HG03108 (cell line): ENCODE measurements around the gene EXTL1.

ENCODE experiments used
- ATAC-seq: cut with Tn5 transposase; IDR thresholded peaks from one replicate; pipeline ENCODE4 v1.9.1; 2021; ENCODE audit warnings: moderate library complexity; ENCODE audit not compliant: unreplicated experiment

The EXTL1 gene

GRCh38 chr1:26038904-26039303, 17.3 kb downstream of the EXTL1 start:
- no peak for ATAC-seq

DNA sequence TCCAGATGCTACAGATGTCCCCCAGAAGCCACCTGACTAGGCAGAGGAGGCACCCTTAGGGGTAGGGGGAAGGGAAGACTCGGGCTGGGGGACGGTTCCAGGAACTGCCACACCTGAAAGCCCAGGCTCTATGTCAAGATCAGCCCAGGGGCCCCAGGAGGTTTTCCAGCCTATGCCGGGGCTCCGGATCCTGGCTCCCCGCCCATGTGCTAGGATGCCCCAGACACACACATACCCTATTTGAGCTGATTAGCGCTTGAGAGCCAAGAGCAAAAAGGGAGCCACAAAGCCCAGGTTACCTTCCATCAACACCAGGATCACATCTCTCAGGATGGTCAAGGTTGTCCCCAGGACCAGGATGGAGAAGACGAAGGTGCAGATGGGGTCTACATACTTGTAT, 19.8 kb downstream of the EXTL1 start:
- no peak for ATAC-seq

DNA sequence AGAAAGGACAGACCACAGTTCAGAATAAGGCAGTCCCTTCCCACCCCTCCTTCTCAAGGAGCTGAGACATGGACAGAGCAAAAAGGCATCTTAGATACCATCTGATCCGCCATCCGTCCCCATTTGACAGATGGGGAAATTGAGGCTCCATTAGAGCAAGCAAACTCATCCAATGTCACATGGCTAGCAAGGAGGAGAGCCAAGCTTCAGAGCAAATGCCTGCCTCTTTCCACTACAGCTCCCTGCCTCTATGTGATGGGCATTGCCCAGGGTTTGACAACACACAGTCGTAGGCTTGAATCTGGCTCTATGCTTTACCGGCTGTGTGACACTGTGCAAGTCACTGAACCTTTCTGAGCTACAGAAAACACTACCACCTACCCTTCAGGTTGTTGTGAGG, 20.4 kb downstream of the EXTL1 start:
- ATAC-seq = no peak

DNA sequence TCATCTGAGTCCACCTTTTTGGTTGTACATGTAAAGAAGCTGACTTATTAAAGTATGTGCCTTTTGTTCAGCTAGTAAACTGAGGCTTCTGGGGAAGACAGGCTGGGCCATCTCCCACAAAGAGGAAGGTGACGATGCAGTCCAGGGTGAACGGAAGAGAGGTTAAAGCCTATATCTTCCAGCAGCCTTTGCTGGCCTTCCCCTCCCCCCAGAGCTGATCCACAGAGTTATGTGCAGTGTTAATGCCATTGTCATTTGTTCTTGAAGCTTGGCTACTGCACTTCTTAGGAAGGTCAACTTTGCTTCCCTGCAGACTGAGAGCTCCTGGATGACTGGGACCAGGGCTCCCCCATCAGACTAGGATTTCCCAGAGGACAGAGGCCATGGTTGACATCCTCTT, 22.2 kb downstream of the EXTL1 start:
- no peak for ATAC-seq

DNA sequence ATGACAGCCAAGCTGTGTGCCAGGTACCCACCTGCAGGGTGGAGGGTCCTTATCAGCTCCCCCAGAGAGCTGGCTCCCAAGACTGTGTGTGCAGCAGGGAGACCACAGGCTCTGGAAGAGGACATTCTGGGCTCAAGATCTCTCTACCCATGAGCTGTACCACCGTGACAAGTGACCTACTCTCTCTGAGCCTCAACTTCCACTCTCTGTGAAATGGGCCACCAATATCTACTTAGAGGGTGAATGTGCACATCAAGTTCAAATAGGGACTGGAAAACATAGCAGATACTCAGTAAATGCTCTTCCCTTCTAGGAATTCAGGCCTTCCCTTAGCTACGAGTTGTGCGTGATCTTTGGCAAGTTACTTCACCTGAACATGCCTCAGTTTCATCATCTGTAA, 22.8 kb downstream of the EXTL1 start:
- ATAC-seq = no peak

GRCh38 chr1:26044971-26045721, 23.6 kb downstream of the EXTL1 start:
- no peak for ATAC-seq

DNA sequence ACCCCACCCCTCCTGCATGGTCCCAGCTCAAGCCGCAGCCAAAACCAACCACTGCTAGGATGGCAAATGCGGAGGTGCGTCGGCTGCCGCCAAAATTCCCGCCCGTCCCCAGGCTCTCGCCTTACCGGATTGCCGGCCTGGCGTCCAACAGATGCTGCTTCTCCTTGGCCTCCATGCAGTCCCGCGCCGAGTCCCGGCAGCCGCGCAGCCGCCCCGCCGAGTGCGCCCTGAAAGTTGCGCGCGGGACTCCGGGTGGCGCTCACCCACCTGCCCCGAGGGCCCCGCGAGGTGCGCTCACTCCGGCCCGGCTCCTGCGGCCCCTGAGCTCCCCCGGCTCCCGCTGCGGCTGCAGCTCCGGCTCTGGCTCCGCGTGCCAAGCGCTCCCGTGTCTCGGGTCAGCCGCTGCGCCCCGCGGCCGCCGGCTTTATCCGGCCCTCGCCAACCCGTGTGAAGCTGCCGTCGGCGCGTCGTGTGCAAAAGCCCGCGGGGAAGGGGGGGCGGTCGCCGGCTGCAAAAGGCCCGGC, 24.2 kb downstream of the EXTL1 start, which contains the start of gene SLC30A2:
TSS of gene SLC30A2 (minus strand) at position 397 of the 524 bp plus-strand sequence. CDS start at position 175, 222 bp downstream.
- no peak for ATAC-seq

DNA sequence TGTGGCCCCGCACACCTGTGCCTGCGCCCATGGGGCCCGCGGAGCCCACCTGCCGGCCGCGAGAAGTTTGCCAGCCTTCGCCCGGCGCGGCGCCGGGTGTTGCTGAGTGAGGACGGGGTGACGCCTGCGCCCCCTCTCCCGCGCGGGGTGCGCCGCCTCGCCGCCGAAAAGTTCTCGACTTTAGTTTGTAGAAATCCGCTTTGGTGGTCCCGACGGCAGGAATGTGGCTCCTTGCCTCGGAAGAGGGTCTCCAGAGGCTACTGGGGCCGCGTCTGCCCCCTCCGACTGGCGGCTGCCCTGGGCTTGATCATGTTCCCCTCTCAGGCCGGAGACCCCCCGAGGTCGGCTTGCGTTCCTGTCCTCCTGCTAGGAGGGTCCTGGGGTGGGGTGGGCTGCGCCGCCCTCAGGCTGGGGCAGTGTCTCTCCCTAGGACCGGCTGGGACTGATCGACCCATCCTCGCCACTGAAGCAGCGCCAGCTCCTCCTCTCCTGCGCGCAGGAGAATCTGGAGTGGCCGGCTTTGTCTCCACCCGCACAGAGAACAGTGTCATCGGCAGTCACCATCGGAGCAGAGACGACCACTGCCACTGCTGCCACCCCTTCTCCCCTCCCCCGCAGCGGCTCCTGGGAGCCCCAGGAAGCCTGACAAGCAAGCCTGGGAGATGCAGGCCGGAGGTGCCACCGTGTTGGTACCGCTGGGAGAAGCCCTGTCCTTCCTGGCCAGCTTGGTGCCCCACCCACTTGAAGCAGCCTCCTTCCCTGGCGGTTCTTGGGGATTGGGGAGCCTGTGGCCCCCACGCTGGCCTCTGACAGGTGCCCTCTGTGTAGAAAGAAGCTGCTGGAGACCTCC, 24.9 kb downstream of the EXTL1 start:
- no peak for ATAC-seq

- ATAC-seq = no peak
Measured at GRCh38 chr1:26047278-26047874, 25.8 kb downstream of the EXTL1 start.

GRCh38 chr1:26049531-26050247, 28.1 kb downstream of the EXTL1 start:
- no peak for ATAC-seq

DNA sequence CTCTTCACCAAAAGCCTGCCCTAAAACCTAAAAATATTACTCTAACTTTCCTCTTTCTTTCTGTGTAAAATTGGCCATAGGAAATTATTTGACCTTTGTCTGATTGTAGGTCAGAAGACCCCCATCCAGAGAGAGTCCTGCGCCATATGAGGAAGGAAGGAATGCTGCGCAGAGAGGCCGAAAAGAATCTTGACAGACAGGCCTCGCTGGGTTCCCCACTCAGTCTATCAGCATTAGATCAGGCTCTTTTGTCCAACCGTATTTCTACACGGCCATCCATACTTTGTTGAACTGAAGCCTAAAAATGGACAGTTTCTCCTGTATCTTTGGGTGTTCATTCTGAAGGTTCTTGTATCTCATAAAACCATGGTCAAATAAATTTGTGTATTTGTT, 28.7 kb downstream of the EXTL1 start:
- ATAC-seq = no peak

- no peak for ATAC-seq
Measured at GRCh38 chr1:26053718-26054560, 32.4 kb downstream of the EXTL1 start.

DNA sequence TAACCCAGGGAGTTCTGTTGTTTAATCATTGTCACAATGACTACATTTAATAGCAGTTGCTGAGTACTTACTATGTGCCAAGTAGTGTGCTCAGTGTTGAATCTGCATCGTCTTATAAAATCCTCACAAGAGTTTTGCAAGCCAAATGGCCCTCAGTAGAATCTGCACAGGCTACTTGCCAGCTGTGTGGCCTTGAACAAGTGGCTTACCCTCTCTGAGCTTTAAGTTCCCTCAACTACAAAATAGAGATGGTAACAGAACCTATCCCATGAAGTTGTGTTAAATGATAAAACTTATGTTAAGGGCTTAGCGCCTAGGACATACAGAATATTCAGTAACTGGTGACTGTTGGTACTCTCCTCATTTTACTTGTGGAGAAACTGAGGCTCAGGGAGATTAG, 33.5 kb downstream of the EXTL1 start:
- ATAC-seq = no peak

GRCh38 chr1:26057189-26057588, 35.6 kb downstream of the EXTL1 start:
- no peak for ATAC-seq

- ATAC-seq = no peak
Measured at GRCh38 chr1:26058052-26058595, 36.5 kb downstream of the EXTL1 start.

GRCh38 chr1:26059906-26060305, 38.3 kb downstream of the EXTL1 start:
- ATAC-seq = no peak

GRCh38 chr1:26060832-26061574, 39.4 kb downstream of the EXTL1 start:
- ATAC-seq = no peak

DNA sequence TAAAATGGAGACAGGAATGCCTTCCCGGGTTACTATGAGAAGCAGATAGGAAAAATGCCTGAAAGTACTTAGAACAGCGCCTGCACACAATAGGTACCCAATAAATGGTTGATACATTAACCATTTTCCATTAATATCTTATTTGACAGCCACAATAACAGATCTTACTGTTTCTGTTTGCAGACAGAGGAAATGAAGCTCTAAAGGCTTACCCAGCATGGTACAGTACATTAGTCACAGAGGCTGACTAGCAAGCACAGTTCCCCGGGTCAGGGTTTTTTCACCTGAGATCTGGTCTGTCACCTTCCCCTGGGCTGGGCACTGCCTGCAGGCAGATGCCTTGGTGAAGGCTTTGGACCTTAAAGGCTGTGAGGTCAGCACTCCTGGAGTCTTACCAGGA, 43.0 kb downstream of the EXTL1 start:
- ATAC-seq = no peak

GRCh38 chr1:26066160-26066559, 44.6 kb downstream of the EXTL1 start:
- ATAC-seq = no peak
